ENCODE results near the gene PCSK6. TPM values are rescaled to one million over a fixed set of nuclear protein-coding genes. Genes with fewer than 3 reads are reported as not detected.

PCSK6 gene
- total RNA-seq, 2 donors from 2014 or later, result 5.1 to 8.8 TPM

DNA sequence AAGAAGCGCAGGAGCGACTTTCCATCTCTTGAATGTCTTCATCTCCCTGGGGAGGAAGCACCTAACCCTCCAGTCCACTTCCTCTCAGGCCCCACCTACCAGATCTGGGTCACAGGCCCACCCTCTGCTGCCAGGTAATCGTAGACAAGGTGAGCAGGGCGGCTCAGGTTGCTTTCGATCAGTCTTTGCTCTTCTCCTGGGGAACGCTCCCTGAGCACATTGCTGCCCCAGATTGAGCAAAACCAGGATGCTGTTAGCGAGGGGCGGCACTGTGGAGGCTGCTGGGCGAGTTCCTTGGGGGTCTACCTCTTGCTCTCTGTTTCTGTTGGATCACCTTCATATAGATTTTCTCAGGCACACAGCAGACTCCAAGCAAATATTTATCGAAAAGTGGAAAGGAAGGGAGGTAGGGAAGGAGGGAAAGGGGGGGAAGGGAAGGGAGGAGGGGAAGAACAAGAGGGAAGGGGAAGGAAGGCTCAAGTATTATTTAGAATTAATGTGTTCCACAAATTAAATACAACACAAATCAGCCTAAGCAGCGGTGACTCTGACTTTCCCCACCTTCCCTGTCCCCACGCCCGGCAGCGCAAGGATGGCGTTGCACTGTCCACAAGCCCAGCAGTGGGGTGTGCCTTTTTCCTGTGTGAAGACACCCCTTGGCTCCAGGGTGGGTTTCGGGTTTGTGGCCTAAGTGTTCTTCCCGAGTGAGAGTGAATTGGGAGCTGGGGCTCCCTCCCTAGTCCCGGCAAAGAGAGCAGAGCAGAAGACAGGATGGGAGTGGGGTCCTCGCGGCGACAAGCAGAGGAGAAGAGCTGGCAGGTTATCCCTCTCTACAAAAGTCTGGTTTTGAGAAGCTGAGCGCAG lies 6.1 kb upstream of the PCSK6 start:
- Histone ChIP-seq H3K27ac (no peak overlapping the region), H3K9me3 (no peaks in the 10 kb centered on the region), H3K4me3 (no peak overlapping the region), H3K27me3 (replicated peaks; ENCODE audit: insufficient read depth) (no peaks in the 10 kb centered on the region), H3K36me3 (no peaks in the 10 kb centered on the region), H3K4me1 (ENCODE audit: control insufficient read depth in 1 of 2, low read depth in 2 of 2) (peaks cover 8% of the 10 kb centered on the region in 2 donors)
- TF ChIP-seq, protein P1, sequence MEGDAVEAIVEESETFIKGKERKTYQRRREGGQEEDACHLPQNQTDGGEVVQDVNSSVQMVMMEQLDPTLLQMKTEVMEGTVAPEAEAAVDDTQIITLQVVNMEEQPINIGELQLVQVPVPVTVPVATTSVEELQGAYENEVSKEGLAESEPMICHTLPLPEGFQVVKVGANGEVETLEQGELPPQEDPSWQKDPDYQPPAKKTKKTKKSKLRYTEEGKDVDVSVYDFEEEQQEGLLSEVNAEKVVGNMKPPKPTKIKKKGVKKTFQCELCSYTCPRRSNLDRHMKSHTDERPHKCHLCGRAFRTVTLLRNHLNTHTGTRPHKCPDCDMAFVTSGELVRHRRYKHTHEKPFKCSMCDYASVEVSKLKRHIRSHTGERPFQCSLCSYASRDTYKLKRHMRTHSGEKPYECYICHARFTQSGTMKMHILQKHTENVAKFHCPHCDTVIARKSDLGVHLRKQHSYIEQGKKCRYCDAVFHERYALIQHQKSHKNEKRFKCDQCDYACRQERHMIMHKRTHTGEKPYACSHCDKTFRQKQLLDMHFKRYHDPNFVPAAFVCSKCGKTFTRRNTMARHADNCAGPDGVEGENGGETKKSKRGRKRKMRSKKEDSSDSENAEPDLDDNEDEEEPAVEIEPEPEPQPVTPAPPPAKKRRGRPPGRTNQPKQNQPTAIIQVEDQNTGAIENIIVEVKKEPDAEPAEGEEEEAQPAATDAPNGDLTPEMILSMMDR (IDR thresholded peaks at IDR 0.05), result no peak
- ATAC-seq (ENCODE audit: insufficient number of reproducible peaks, low FRiP score, low read depth) (no peak), DNase-seq (ENCODE audit: low spot score) (no peak)

DNA sequence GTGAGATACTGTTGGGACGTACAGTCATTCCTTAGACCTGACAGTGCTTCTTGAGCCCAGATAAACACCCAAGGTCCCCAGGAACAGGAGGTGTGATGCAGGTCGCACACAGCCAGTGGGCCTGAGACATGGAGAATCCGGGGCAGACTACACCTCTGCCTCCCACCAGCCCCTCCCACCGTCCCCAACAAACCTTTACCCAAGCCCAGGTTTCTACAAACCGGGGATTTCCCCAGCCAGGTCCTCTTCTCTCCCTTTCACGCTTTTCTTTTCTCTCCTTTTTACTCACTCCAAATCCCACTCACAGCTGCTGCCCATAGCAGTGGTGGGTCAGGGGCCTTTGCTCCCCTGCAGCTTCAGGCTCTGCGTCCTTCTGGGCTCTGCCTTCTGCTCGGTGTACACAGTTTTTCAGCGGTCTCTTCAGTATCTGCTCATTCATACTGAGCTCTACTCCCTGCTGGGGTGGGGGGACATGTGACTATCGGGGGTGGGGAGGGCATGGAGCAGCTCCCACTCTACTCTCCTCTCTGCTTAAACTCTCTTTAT lies 4.8 kb upstream of the PCSK6 start:
- DNase-seq (ENCODE audit: low spot score) (no peak), ATAC-seq (ENCODE audit: insufficient number of reproducible peaks, low FRiP score, low read depth) (no peak)
- Histone ChIP-seq H3K4me1 (ENCODE audit: control insufficient read depth in 1 of 2, low read depth in 2 of 2) (no peaks in the 10 kb centered on the region), H3K27ac (no peak overlapping the region), H3K9me3 (no peaks in the 10 kb centered on the region), H3K36me3 (no peaks in the 10 kb centered on the region), H3K4me3 (no peak overlapping the region), H3K27me3 (replicated peaks; ENCODE audit: insufficient read depth) (no peaks in the 10 kb centered on the region)
- TF ChIP-seq, protein P1 (IDR thresholded peaks at IDR 0.05), result no peak

DNA sequence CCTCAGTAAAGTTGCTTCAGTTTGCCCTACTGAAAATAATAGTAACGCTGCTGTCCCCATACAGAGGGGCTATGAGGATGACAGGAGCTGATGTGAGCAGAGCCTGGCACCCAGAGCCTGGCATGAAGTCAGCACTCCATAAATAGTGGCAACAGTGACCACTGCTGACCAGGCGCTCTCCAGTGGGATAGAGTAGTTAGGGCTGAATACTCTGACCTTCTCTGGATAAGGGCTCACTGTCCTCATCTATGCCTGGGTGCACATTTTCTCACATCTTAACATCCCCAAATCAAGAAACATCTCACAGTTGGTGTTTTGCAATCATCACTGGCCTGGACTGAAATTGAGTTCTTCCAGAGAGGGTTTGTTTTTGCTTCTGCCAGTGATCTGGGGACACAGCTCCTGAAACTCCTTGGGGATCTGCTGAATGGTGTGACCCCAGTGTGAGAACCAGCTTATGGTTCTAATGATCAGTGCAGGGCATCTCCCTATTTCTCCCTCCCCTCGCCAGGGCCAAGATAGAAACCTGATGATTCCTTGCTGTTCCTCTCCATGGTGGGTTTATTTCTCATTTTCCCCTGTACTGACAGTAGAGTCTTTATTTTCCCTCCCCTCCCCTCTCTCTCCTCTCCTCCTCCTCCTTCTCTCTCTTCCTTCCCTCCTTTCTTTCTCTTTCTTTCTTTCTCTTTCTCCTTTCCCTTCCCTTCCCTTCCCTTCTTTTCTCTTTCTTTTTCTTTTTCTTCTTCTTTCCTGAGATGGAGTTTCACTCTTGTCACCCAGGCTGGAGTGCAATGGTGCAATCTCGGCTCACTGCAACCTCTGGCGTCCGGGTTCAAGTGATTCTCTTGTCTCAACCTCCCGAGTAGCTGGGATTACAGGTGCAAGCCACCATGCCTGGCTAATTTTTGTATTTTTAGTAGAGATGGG lies 3.5 kb upstream of the PCSK6 start:
- H3K27me3 ChIP-seq (replicated peaks; ENCODE audit: insufficient read depth), result peaks cover 6% of the 10 kb centered on the region
- no peaks in the 10 kb centered on the region for H3K4me1 ChIP-seq (ENCODE audit: control insufficient read depth in 1 of 2, low read depth in 2 of 2)
- TF ChIP-seq, protein P1 (IDR thresholded peaks at IDR 0.05), result no peak
- ATAC-seq (ENCODE audit: insufficient number of reproducible peaks, low FRiP score, low read depth) (no peak), DNase-seq (ENCODE audit: low spot score) (no peak)
- no peaks in the 10 kb centered on the region for H3K36me3 ChIP-seq
- H3K27ac ChIP-seq, result no peak overlapping the region
- H3K9me3 ChIP-seq, result no peaks in the 10 kb centered on the region
- no peak overlapping the region for H3K4me3 ChIP-seq

DNA sequence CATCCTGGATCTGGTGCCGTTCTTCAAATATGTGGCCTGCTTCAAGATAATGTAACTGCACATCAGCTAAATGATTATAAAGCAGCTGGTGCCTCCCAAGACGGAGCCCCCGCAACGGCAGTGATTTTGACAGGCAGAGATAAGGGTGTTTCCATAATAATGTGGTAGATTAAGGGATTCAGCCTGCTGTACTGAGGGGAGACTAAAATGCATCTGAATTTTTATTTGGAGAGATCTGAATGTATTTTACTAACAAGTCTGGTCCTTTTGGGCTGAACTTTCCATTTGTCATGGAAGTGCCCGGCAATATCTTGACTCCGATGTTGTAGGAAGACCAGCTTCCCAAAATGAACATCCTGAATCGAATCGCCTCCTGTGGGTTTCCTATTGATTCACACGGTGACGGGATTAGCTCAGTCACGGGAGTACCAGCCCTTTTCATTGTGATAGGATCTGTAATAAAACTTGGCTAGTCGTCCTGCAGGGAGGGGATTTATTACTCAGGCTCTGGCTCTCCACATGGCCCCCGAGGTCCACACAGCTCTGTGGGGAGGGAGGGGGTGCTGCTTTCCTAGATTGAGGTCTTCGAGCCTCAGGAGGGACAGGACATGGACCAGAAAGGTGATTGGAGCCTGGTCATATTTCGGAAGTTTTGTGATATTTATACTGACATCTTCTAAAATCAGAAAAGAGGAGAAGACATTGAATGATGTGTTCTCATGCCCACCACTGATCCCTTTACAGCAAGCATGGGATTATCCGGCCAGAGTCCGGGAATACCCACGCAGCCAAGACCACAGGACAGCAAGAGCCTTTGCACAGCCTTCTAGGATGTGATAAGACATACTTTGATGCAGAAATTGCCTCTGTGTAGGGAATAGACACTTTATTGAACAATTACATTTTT lies 2.5 kb upstream of the PCSK6 start:
- Histone ChIP-seq H3K36me3 (no peaks in the 10 kb centered on the region), H3K27me3 (replicated peaks; ENCODE audit: insufficient read depth) (peaks cover 6% of the 10 kb centered on the region), H3K27ac (no peak overlapping the region), H3K9me3 (no peaks in the 10 kb centered on the region), H3K4me1 (ENCODE audit: control insufficient read depth in 1 of 2, low read depth in 2 of 2) (no peaks in the 10 kb centered on the region), H3K4me3 (no peak overlapping the region)
- TF ChIP-seq, protein P1 (IDR thresholded peaks at IDR 0.05), result no peak
- DNase-seq (ENCODE audit: low spot score), result no peak
- ATAC-seq (ENCODE audit: insufficient number of reproducible peaks, low FRiP score, low read depth), result no peak
